Panc1 (cell line): ENCODE data around the gene LYRM1. TPM values are rescaled to one million over a fixed set of nuclear protein-coding genes. Genes with fewer than 3 reads are reported as not detected.

ENCODE experiments used
- ATAC-seq: fragments of 200-7000 bp; cut with Tn5 transposase; 2 replicates; pipeline ENCODE4 v1.9.1; 2020; ENCODE audit warnings: mild to moderate bottlenecking, moderate library complexity
- BruUV-seq: library from RNA; stranded (reverse); fragments of 400-500 nt; replicated peaks from 2 replicates; lab custom pipeline; 2021; lab: Mats Ljungman, UMichigan
- CTCF ChIA-PET: fragments of 300-600 bp; sonication (Branson Sonifier 250); formaldehyde crosslinking; loops from one replicate; lab custom pipeline; 2022; ENCODE audit warnings: antibody characterized with exemption; lab: Charles Lee
- POLR2A ChIA-PET: fragments of 300-600 bp; sonication (Branson Sonifier 250); formaldehyde crosslinking; loops from one replicate; lab custom pipeline; 2022; ENCODE audit warnings: antibody characterized with exemption; lab: Charles Lee
- DNase-seq: peaks from one replicate; pipeline ENCODE4 v3.0.0-alpha.2; 2010; ENCODE audit warnings: low read depth, low spot score
- H3K27ac ChIP-seq: 2 replicates; pipeline ENCODE4 v1.5.1; 2011; ENCODE audit warnings: mild to moderate bottlenecking, low read length, inconsistent platforms
- H3K27me3 ChIP-seq: fragments of 200-500 bp; sonication (Bioruptor generic); 2 replicates; pipeline ENCODE4 v1.6.0; 2014; ENCODE audit warnings: low read length, inconsistent platforms; ENCODE audit not compliant: control insufficient read depth, insufficient read depth
- H3K36me3 ChIP-seq: fragments of 200-500 bp; sonication (Bioruptor generic); 2 replicates; pipeline ENCODE4 v1.5.1; 2014; ENCODE audit warnings: inconsistent platforms, mild to moderate bottlenecking, low read length, moderate library complexity; ENCODE audit not compliant: control insufficient read depth, insufficient read depth
- H3K4me1 ChIP-seq: 2 replicates; pipeline ENCODE4 v1.5.1; 2011; ENCODE audit warnings: inconsistent platforms, mild to moderate bottlenecking, low read length, moderate library complexity; ENCODE audit not compliant: control insufficient read depth, insufficient read depth
- H3K4me3 ChIP-seq, 2 experiments: 2 replicates each; pipeline ENCODE4 v1.5.1; 2011 to 2012; ENCODE audit warnings: low read depth in 2 of 2, low read length in 2 of 2, mild to moderate bottlenecking in 2 of 2, inconsistent platforms in 1 of 2, moderate library complexity in 1 of 2
- H3K9me3 ChIP-seq: fragments of 200-500 bp; sonication (Bioruptor generic); 2 replicates; pipeline ENCODE4 v1.5.1; 2014; ENCODE audit warnings: low read depth, mild to moderate bottlenecking, inconsistent platforms, low read length, moderate library complexity; ENCODE audit not compliant: control insufficient read depth, insufficient read depth
- POLR2AphosphoS5 ChIP-seq: IDR thresholded peaks from 2 replicates; pipeline ENCODE4 v1.6.1; 2012; ENCODE audit warnings: mild to moderate bottlenecking, low read depth, low read length, moderate library complexity
- SIN3A ChIP-seq: IDR thresholded peaks from 2 replicates; pipeline ENCODE4 v1.6.1; 2012; ENCODE audit warnings: low read depth, mild to moderate bottlenecking, low read length, moderate library complexity, borderline replicate concordance; ENCODE audit not compliant: insufficient read depth
- TCF7L2 ChIP-seq: IDR thresholded peaks from 2 replicates; pipeline ENCODE4 v1.6.1; 2011; ENCODE audit warnings: mild to moderate bottlenecking, low read depth, low read length, inconsistent platforms
- in situ Hi-C: cut with HindIII; loops from 2 replicates; pipeline ENCODE4 v1.10.0; 2016; ENCODE audit warnings: low sequenced_read_pairs, low pct_unique_long_range_greater_than_20kb
- intact Hi-C: fragments of 100-400 bp; cut with micrococcal nuclease; formaldehyde crosslinking; loops from one replicate; pipeline ENCODE4 v1.10.0; 2022; ENCODE audit not compliant: unreplicated experiment
- total RNA-seq: library from RNA; stranded (reverse); gene quantifications from one replicate; pipeline ENCODE4 v1.2.1, GENCODE V29; 2021; ENCODE audit not compliant: unreplicated experiment
- TF ChIP-seq, protein P1 (sequence below): fragments of 450-650 bp; IDR thresholded peaks from 2 replicates; pipeline ENCODE4 v1.5.1; 2017; ENCODE audit warnings: mild to moderate bottlenecking
- TF ChIP-seq, protein P2 (sequence below), 2 experiments: IDR thresholded peaks; 2 replicates each; pipeline ENCODE4 v1.6.1; 2011 to 2012; ENCODE audit warnings: low read depth in 2 of 2, control low read depth in 1 of 2, low read length in 1 of 2, mild to moderate bottlenecking in 1 of 2, moderate library complexity in 1 of 2; ENCODE audit not compliant: insufficient read depth in 1 of 2

The LYRM1 gene
- total RNA-seq, 1 experiment from 2014 or later: 30.7 TPM

DNA sequence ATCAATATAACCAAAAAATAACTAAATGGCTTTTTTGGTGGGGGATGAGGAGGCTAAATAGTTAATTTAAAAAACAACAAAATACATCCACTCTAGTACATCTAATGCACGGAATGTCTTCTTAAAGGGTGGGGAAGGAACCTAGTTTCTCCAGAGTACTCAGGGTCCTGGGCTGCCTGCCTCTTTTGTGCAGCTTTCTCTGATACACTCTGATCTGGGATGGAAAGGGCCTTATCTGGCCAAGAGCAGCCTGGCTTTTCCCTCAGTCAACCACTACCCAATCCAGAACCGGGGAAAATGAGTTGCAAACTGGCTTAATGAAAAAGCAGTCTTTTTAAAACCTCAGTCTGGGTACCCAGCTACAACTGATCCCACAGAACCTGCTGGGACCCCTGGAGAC, 43.3 kb upstream of the LYRM1 start:
- POLR2A ChIA-PET: no interaction called here

DNA sequence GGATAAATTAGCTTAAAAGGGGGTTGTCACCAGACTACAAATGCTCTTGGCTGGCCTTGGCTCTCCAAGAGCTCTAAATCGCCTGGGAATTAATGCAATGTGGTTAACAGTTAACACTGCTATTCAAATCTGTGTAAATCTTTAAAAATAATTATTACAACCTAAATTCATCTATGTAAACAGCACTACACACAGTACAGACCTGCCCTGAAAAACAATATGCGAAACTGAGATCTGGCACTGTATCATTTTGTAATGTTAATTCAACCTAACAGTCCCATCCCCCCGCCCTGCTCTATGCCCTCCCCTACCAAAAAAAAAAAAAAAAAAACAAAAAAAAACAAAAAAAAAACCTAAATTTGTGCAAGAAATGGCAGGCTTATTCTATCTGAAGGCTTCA, 41.3 kb upstream of the LYRM1 start:
- in situ Hi-C loops (no loop called here), intact Hi-C loops (no loop called here)
- no peak for TF ChIP-seq POLR2AphosphoS5
- no peak for TF ChIP-seq SIN3A
- TF ChIP-seq, protein P1, sequence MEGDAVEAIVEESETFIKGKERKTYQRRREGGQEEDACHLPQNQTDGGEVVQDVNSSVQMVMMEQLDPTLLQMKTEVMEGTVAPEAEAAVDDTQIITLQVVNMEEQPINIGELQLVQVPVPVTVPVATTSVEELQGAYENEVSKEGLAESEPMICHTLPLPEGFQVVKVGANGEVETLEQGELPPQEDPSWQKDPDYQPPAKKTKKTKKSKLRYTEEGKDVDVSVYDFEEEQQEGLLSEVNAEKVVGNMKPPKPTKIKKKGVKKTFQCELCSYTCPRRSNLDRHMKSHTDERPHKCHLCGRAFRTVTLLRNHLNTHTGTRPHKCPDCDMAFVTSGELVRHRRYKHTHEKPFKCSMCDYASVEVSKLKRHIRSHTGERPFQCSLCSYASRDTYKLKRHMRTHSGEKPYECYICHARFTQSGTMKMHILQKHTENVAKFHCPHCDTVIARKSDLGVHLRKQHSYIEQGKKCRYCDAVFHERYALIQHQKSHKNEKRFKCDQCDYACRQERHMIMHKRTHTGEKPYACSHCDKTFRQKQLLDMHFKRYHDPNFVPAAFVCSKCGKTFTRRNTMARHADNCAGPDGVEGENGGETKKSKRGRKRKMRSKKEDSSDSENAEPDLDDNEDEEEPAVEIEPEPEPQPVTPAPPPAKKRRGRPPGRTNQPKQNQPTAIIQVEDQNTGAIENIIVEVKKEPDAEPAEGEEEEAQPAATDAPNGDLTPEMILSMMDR: no peak
- TF ChIP-seq TCF7L2: no peak
- TF ChIP-seq, protein P2, sequence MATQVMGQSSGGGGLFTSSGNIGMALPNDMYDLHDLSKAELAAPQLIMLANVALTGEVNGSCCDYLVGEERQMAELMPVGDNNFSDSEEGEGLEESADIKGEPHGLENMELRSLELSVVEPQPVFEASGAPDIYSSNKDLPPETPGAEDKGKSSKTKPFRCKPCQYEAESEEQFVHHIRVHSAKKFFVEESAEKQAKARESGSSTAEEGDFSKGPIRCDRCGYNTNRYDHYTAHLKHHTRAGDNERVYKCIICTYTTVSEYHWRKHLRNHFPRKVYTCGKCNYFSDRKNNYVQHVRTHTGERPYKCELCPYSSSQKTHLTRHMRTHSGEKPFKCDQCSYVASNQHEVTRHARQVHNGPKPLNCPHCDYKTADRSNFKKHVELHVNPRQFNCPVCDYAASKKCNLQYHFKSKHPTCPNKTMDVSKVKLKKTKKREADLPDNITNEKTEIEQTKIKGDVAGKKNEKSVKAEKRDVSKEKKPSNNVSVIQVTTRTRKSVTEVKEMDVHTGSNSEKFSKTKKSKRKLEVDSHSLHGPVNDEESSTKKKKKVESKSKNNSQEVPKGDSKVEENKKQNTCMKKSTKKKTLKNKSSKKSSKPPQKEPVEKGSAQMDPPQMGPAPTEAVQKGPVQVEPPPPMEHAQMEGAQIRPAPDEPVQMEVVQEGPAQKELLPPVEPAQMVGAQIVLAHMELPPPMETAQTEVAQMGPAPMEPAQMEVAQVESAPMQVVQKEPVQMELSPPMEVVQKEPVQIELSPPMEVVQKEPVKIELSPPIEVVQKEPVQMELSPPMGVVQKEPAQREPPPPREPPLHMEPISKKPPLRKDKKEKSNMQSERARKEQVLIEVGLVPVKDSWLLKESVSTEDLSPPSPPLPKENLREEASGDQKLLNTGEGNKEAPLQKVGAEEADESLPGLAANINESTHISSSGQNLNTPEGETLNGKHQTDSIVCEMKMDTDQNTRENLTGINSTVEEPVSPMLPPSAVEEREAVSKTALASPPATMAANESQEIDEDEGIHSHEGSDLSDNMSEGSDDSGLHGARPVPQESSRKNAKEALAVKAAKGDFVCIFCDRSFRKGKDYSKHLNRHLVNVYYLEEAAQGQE (IDR thresholded peaks at IDR 0.05; ENCODE audit: insufficient read depth in 1 of 2, low read depth in 2 of 2, low read length in 1 of 2): no peak
- CTCF ChIA-PET: no interaction called here
- H3K27me3 ChIP-seq: no peaks in the 10 kb centered on the region
- POLR2A ChIA-PET: no interaction called here
- DNase-seq (no peak), ATAC-seq (no peak)
- BruUV-seq: no TSS peak
- no peaks in the 10 kb centered on the region for H3K36me3 ChIP-seq
- no peak overlapping the region for H3K4me3 ChIP-seq
- no peaks in the 10 kb centered on the region for H3K9me3 ChIP-seq
- no peak overlapping the region for H3K27ac ChIP-seq
- no peaks in the 10 kb centered on the region for H3K4me1 ChIP-seq

More for the DNA sequence above, 43.3 kb upstream of the LYRM1 start:
- peaks cover 4% of the 10 kb centered on the region; the same call in 1 of the 2 replicates for H3K4me1 ChIP-seq
- intact Hi-C loops (no loop called here), in situ Hi-C loops (no loop called here)
- ATAC-seq (no peak), DNase-seq (no peak)
- H3K36me3 ChIP-seq: peaks cover 4% of the 10 kb centered on the region; the same call in 1 of the 2 replicates
- BruUV-seq: no TSS peak
- H3K27me3 ChIP-seq: no peaks in the 10 kb centered on the region
- no peak overlapping the region for H3K27ac ChIP-seq
- H3K4me3 ChIP-seq: no peak overlapping the region
- H3K9me3 ChIP-seq: no peaks in the 10 kb centered on the region
- TF ChIP-seq TCF7L2: no peak
- TF ChIP-seq, protein P1: no peak
- CTCF ChIA-PET: no interaction called here
